SU-DHL-6 (cell line): Measurements from ENCODE around the gene FOXG1.

ENCODE experiments used
- H2AFZ ChIP-seq: fragments of 200-600 bp; sonication (generic); 2 replicates; pipeline ENCODE4 v1.6.1; 2014; ENCODE audit warnings: low read depth, mild to moderate bottlenecking, moderate library complexity, mixed read lengths, antibody characterized with exemption, low read length; ENCODE audit not compliant: severe bottlenecking
- H3F3A ChIP-seq: fragments of 200-600 bp; shearing (Covaris generic); 2 replicates; pipeline ENCODE4 v1.6.0; 2016; ENCODE audit warnings: antibody characterized with exemption, mild to moderate bottlenecking; ENCODE audit not compliant: insufficient read depth
- H3K27ac ChIP-seq: fragments of 200-600 bp; sonication (generic); 2 replicates; pipeline ENCODE4 v1.5.1; 2016; ENCODE audit warnings: low read depth, mild to moderate bottlenecking, low read length, moderate library complexity, mixed read lengths
- H3K27me3 ChIP-seq: fragments of 200-600 bp; sonication (generic), shearing (Covaris generic); 2 replicates; pipeline ENCODE4 v1.6.0; 2014; ENCODE audit warnings: mild to moderate bottlenecking, low read length
- H3K36me3 ChIP-seq: fragments of 200-600 bp; sonication (generic); 2 replicates; pipeline ENCODE4 v1.6.1; 2014; ENCODE audit warnings: mild to moderate bottlenecking, low read length, mixed read lengths
- H3K4me2 ChIP-seq: fragments of 300-600, 200-600 bp; shearing (Covaris generic), sonication (generic); 2 replicates; pipeline ENCODE4 v1.6.0; 2014; ENCODE audit warnings: low read length, low read depth, mild to moderate bottlenecking; ENCODE audit not compliant: poor library complexity, severe bottlenecking
- H3K4me3 ChIP-seq: fragments of 200-600 bp; sonication (generic); 2 replicates; pipeline ENCODE4 v1.5.1; 2014; ENCODE audit warnings: antibody characterized with exemption, low read length, mild to moderate bottlenecking, mixed read lengths; ENCODE audit not compliant: insufficient read depth, poor library complexity, severe bottlenecking
- H3K79me2 ChIP-seq: fragments of 200-600 bp; sonication (generic); 2 replicates; pipeline ENCODE4 v1.6.1; 2014; ENCODE audit warnings: mild to moderate bottlenecking, low read length, moderate library complexity; ENCODE audit not compliant: insufficient read depth
- H3K9ac ChIP-seq: fragments of 200-600 bp; sonication (generic); 2 replicates; pipeline ENCODE4 v1.7.0; 2014; ENCODE audit warnings: mild to moderate bottlenecking, low read length
- H3K9me2 ChIP-seq: fragments of 200-600 bp; sonication (generic); replicated peaks from 2 replicates; pipeline ENCODE4 v1.6.1; 2014; ENCODE audit warnings: low read length; ENCODE audit not compliant: insufficient read depth
- H3K9me3 ChIP-seq: fragments of 200-600 bp; sonication (generic); 2 replicates; pipeline ENCODE4 v1.6.1; 2014; ENCODE audit warnings: low read length, mixed read lengths; ENCODE audit not compliant: insufficient read depth
- H4K20me1 ChIP-seq: fragments of 200-600 bp; sonication (generic); 2 replicates; pipeline ENCODE4 v1.6.1; 2014; ENCODE audit warnings: low read depth, mild to moderate bottlenecking, antibody characterized with exemption, low read length, moderate library complexity, mixed read lengths
- CTCF ChIP-seq: fragments of 200-600 bp; sonication (generic); IDR thresholded peaks from one replicate; pipeline ENCODE4 v1.5.1; 2017; ENCODE audit warnings: antibody characterized with exemption, mild to moderate bottlenecking, low read length, moderate library complexity; ENCODE audit not compliant: insufficient read depth, poor library complexity, severe bottlenecking
- EZH2phosphoT487 ChIP-seq: fragments of 200-600 bp; sonication (generic), shearing (Covaris generic); conservative IDR thresholded peaks from 2 replicates; pipeline ENCODE4 v1.6.1; 2018; ENCODE audit warnings: mild to moderate bottlenecking, antibody characterized with exemption, low read length, moderate library complexity, mixed read lengths

FOXG1 gene

GRCh38 chr14:28761438-28762291 is 4.9 kb upstream of the FOXG1 start:
- Histone ChIP-seq H3K4me3 (no peak overlapping the region), H3K27me3 (no peaks in the 10 kb centered on the region), H3K9me3 (no peaks in the 10 kb centered on the region), H4K20me1 (no peaks in the 10 kb centered on the region), H3F3A (no peaks in the 10 kb centered on the region), H3K36me3 (no peaks in the 10 kb centered on the region), H3K27ac (no peak overlapping the region), H2AFZ (no peak overlapping the region), H3K4me2 (no peak overlapping the region), H3K79me2 (no peaks in the 10 kb centered on the region), H3K9ac (no peak overlapping the region), H3K9me2 (no peaks in the 10 kb centered on the region)
- TF ChIP-seq EZH2phosphoT487 (no peak), CTCF (no peak)

GRCh38 chr14:28762303-28762954 is 4.2 kb upstream of the FOXG1 start:
- no peak overlapping the region for H3K9ac ChIP-seq
- no peak overlapping the region for H3K27ac ChIP-seq
- no peak for TF ChIP-seq CTCF
- no peak for TF ChIP-seq EZH2phosphoT487
- H4K20me1 ChIP-seq: no peaks in the 10 kb centered on the region
- H3K9me3 ChIP-seq: no peaks in the 10 kb centered on the region
- no peaks in the 10 kb centered on the region for H3K79me2 ChIP-seq
- H3K27me3 ChIP-seq: no peaks in the 10 kb centered on the region
- H3K36me3 ChIP-seq: no peaks in the 10 kb centered on the region
- peak overlapping the region; percentile 54 for H2AFZ ChIP-seq
- no peaks in the 10 kb centered on the region for H3F3A ChIP-seq
- H3K4me3 ChIP-seq: no peak overlapping the region
- H3K4me2 ChIP-seq: no peak overlapping the region
- H3K9me2 ChIP-seq: no peaks in the 10 kb centered on the region

- TF ChIP-seq EZH2phosphoT487 (no peak), CTCF (no peak)
- Histone ChIP-seq H3K36me3 (no peaks in the 10 kb centered on the region), H3K4me3 (no peak overlapping the region), H3K79me2 (no peaks in the 10 kb centered on the region), H3K27ac (no peak overlapping the region), H3F3A (no peaks in the 10 kb centered on the region), H4K20me1 (no peaks in the 10 kb centered on the region), H3K9ac (no peak overlapping the region), H3K27me3 (no peaks in the 10 kb centered on the region), H2AFZ (peak overlapping the region; percentile 54), H3K9me2 (no peaks in the 10 kb centered on the region), H3K4me2 (no peak overlapping the region), H3K9me3 (no peaks in the 10 kb centered on the region)
Observed at GRCh38 chr14:28762955-28763326, 3.6 kb upstream of the FOXG1 start.
